ENCODE data around the gene KCNN3.

KCNN3 gene

DNA sequence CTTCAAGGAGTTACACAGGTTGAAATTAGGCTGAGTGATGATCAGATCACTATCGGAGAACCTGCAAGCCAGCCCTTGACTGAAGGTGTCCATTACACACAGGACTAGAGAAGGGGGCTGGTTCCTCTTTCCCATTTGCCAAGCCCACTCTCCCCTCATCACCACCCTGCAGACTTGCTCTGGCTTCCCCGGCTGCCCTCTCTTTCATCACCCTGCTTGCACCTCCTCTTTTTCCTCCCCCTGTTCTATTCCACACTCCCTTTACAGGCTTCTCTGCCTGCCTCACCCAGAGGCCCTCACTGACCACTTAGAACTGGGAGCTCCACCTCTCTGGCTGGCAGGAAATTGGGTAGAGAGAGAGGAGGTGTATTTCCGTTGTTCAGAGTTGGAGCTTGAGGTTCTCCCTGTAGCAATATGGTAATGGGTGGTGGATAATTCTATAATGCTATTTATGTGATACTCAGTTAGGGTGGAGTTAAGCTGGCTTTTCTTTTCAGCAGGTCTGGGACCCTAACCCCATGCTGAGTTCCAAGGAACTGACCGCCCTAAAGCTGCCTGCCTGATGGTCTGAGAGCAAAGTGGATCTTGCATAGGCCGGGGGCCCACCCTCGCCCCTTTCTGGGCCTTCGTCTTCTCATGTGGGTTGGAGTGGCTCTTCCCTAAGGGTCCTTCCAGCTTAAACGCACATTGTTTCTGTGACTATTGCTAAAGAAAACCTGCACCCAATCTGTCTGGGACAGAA, 150.3 kb downstream of the KCNN3 start:
- TF ChIP-seq POLR2A (IDR thresholded peaks at IDR 0.05; ENCODE audit: extremely low read depth, insufficient read length) (no peak), MYC (IDR thresholded peaks at IDR 0.05; ENCODE audit: low read depth, low read length) (no peak), CTCF (IDR thresholded peaks at IDR 0.05; ENCODE audit: low read depth, low read length) (no peak)
- TF ChIP-seq, protein P1, sequence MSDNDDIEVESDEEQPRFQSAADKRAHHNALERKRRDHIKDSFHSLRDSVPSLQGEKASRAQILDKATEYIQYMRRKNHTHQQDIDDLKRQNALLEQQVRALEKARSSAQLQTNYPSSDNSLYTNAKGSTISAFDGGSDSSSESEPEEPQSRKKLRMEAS (IDR thresholded peaks at IDR 0.05; ENCODE audit: low read depth, low read length) = no peak
- peak; percentile 79 for DNase-seq (ENCODE audit: low read depth)
- no peak overlapping the region for H3K4me3 ChIP-seq (ENCODE audit: low read depth, low read length)

DNA sequence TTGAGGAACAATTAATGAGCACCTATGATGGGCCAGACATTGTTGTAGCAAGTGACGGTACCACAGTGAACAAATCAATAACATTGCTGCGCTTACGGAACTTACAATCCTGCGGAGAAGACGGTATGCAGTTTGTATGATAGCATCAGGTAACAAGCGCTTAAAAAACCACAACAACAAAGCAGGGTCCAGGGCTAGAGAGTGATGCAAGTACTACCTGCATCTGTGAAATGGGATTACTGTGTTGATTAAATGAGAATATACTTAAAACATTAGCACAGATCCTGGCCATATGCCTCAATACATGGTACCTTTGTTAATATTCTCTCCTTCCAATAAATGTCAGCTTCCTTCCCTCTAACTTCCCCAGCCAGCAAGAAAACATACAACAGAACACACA, 151.5 kb downstream of the KCNN3 start:
- no peak for DNase-seq (ENCODE audit: low read depth)
- H3K4me3 ChIP-seq (ENCODE audit: low read depth, low read length) = no peak overlapping the region
- TF ChIP-seq MYC (IDR thresholded peaks at IDR 0.05; ENCODE audit: low read depth, low read length) (no peak), POLR2A (IDR thresholded peaks at IDR 0.05; ENCODE audit: extremely low read depth, insufficient read length) (no peak), CTCF (IDR thresholded peaks at IDR 0.05; ENCODE audit: low read depth, low read length) (no peak)
- TF ChIP-seq, protein P1 (IDR thresholded peaks at IDR 0.05; ENCODE audit: low read depth, low read length) = no peak

- no peak overlapping the region for H3K4me3 ChIP-seq (ENCODE audit: low read depth, low read length)
- TF ChIP-seq MYC (IDR thresholded peaks at IDR 0.05; ENCODE audit: low read depth, low read length) (no peak), POLR2A (IDR thresholded peaks at IDR 0.05; ENCODE audit: extremely low read depth, insufficient read length) (no peak), CTCF (IDR thresholded peaks at IDR 0.05; ENCODE audit: low read depth, low read length) (no peak)
- TF ChIP-seq, protein P1 (IDR thresholded peaks at IDR 0.05; ENCODE audit: low read depth, low read length) = no peak
- no peak for DNase-seq (ENCODE audit: low read depth)
Measured at GRCh38 chr1:154717528-154717924, 152.6 kb downstream of the KCNN3 start.

DNA sequence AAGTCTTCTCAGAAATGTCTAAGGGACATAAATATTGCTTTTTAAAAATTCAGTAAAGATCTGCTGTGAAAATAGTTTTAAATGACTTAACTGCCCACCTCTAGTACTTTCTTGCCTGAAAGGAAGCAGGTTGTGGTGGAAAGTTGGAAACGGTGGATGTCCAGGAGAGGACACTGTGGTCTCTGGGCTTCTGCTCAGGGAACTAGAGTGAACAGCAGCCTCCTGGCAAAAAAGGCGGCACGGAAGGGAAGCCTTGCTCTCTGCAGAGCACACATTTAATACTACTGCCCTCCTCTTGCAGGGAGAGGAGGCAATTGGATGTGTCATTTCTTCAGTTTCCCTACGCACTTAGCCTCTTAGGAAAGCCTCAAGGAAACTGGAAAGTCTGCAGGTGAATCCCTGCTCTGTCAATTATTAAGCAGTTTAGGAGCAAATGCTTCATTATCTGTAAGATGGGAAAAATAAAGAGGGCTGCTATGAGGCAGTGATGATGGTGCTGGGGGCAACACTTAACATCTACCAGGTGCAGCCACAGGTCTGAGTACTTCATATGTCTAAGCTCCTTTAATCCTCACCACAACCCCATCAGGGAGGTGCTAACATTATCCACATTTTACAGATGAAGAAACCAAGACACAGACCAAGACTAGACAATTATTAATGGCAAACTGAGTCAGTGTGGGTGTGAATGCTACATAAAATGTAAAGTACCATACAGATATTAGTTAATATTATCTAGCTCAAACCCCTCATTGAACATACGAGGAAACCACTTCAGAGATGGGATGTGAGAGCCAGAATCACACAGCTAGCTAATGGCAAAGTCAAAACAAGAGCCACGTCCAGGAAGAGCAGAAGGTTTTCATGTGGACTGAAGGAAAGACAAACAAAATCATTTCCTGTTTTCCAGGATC, 153.2 kb downstream of the KCNN3 start:
- H3K4me3 ChIP-seq (ENCODE audit: low read depth, low read length) = no peak overlapping the region
- no peak for DNase-seq (ENCODE audit: low read depth)
- no peak for TF ChIP-seq CTCF (IDR thresholded peaks at IDR 0.05; ENCODE audit: low read depth, low read length)
- no peak for TF ChIP-seq MYC (IDR thresholded peaks at IDR 0.05; ENCODE audit: low read depth, low read length)
- TF ChIP-seq, protein P1 (IDR thresholded peaks at IDR 0.05; ENCODE audit: low read depth, low read length) = no peak
- no peak for TF ChIP-seq POLR2A (IDR thresholded peaks at IDR 0.05; ENCODE audit: extremely low read depth, insufficient read length)

DNA sequence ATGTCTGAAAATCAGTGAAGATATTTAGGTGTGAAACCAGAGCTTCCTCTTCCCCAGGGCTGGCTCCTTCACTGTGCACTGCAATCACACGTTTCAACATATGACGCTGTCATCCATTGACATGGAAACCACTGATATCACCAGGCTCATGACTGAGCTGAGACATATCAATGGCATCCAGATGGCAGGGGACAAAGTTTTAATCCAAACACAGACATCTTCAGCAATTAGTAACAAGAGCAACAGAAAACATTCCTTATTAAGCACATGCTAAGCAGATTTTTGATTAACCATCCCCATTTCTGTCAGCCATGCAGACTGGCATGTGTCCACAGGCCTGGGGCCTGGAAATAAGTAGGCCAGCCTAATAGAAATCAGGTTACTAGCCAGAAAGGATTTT, 154.1 kb downstream of the KCNN3 start:
- DNase-seq (ENCODE audit: low read depth) = peak; percentile 42
- H3K4me3 ChIP-seq (ENCODE audit: low read depth, low read length) = no peak overlapping the region
- TF ChIP-seq, protein P1 (IDR thresholded peaks at IDR 0.05; ENCODE audit: low read depth, low read length) = no peak

DNA sequence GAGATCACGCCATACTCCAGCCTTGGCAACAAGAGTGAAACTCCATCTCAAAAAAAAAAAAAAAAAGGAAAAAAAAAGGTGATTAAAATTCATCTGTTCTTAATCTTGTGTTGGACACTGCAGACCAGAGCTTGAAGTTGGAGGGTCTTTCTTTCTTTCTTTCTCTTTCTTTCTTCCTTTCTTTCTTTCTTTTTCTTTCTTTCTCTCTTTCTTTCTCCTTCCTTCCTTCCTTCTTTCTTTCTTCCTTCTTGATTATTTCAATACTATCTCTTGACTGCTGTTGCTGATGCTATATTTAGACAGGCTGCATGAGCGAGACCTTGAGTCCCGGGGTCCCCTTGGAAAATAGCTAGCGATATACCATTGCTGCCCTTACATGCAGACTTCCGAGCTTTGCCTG, 154.7 kb downstream of the KCNN3 start:
- no peak for DNase-seq (ENCODE audit: low read depth)
- H3K4me3 ChIP-seq (ENCODE audit: low read depth, low read length) = no peak overlapping the region
- TF ChIP-seq MYC (IDR thresholded peaks at IDR 0.05; ENCODE audit: low read depth, low read length) = no peak
- no peak for TF ChIP-seq POLR2A (IDR thresholded peaks at IDR 0.05; ENCODE audit: extremely low read depth, insufficient read length)
- no peak for TF ChIP-seq CTCF (IDR thresholded peaks at IDR 0.05; ENCODE audit: low read depth, low read length)
- TF ChIP-seq, protein P1 (IDR thresholded peaks at IDR 0.05; ENCODE audit: low read depth, low read length) = no peak
